HL-60 (cell line): ENCODE results near the gene HERC4.
A peak's percentile ranks its signal among the peaks of the same experiment; 100 is the strongest.

Experiments
- DNase-seq, 2 experiments: peaks; one replicate each; pipeline ENCODE4 v3.0.0-alpha.2; 2010 to 2020; ENCODE audit warnings: low read depth in 1 of 2, low spot score in 1 of 2
- H3K27ac ChIP-seq: fragments of 250-450 bp; sonication (Bioruptor Pico); replicated peaks from 2 replicates; pipeline ENCODE4 v1.5.1; 2020; ENCODE audit warnings: mild to moderate bottlenecking, moderate library complexity
- H3K27me3 ChIP-seq: fragments of 250-450 bp; sonication (Bioruptor Pico); 2 replicates; pipeline ENCODE4 v1.5.1; 2021; ENCODE audit warnings: mild to moderate bottlenecking, moderate library complexity; ENCODE audit not compliant: insufficient read depth, poor library complexity, severe bottlenecking
- H3K4me3 ChIP-seq: replicated peaks from 2 replicates; pipeline ENCODE4 v1.5.1; 2011; ENCODE audit warnings: mild to moderate bottlenecking, control low read depth, low read length; ENCODE audit not compliant: insufficient read depth
- GABPA ChIP-seq: IDR thresholded peaks from 2 replicates; pipeline ENCODE4 v1.6.1; 2012; ENCODE audit warnings: low read depth
- POLR2AphosphoS5 ChIP-seq: IDR thresholded peaks from 2 replicates; pipeline ENCODE4 v1.6.1; 2012; ENCODE audit warnings: low read depth
- REST ChIP-seq: IDR thresholded peaks from 2 replicates; pipeline ENCODE4 v1.6.1; 2012; ENCODE audit warnings: low read depth; ENCODE audit not compliant: insufficient replicate concordance
- SPI1 ChIP-seq: IDR thresholded peaks from 2 replicates; pipeline ENCODE4 v1.6.1; 2012; ENCODE audit warnings: low read depth, mild to moderate bottlenecking, borderline replicate concordance
- TF ChIP-seq, protein P1 (sequence below): IDR thresholded peaks from one replicate; pipeline ENCODE4 v1.5.1; 2011; ENCODE audit warnings: low read length, control low read depth, inconsistent platforms; ENCODE audit not compliant: insufficient read depth

The HERC4 gene

DNA sequence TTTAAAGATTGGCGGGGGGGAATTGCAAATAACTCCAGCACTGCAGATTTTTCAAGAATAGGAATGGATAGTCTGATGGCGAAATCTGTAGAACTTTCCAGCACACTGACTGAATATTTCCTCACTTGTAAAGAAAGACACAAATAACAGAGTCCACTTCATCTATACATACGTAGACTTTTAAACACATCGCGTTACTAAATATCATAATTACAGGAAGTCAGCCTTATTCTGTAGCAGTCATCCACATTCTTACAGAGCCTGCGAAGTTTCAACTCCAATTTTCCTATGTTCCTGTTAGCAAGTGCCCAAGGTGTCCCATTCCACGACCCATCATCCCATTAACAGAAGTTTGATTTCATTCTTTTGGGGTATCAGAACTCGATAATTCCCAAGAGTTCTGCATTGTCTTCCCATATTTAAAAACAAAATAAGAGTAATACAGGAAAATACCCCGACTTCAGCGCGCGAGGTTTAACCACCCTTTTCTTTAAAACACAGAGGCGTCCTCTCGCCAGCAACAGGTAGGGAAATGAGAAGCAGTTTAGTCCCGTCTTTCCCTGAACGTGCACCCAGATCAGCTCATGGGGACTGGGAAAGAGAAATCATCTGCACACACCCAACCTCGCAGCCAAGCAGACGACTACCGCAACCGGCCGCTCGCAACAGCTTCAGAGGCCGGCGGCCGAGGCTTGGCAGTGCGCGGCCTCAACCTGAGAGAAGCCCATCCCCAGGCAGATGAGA is 880 bp downstream of the HERC4 start:
- peak overlapping the region; percentile 89 for H3K4me3 ChIP-seq
- H3K27me3 ChIP-seq = no peaks in the 10 kb centered on the region
- peak overlapping the region; percentile 96 for H3K27ac ChIP-seq
- TF ChIP-seq, protein P1, sequence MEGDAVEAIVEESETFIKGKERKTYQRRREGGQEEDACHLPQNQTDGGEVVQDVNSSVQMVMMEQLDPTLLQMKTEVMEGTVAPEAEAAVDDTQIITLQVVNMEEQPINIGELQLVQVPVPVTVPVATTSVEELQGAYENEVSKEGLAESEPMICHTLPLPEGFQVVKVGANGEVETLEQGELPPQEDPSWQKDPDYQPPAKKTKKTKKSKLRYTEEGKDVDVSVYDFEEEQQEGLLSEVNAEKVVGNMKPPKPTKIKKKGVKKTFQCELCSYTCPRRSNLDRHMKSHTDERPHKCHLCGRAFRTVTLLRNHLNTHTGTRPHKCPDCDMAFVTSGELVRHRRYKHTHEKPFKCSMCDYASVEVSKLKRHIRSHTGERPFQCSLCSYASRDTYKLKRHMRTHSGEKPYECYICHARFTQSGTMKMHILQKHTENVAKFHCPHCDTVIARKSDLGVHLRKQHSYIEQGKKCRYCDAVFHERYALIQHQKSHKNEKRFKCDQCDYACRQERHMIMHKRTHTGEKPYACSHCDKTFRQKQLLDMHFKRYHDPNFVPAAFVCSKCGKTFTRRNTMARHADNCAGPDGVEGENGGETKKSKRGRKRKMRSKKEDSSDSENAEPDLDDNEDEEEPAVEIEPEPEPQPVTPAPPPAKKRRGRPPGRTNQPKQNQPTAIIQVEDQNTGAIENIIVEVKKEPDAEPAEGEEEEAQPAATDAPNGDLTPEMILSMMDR = no peak
- TF ChIP-seq SPI1 = peak; percentile 50; the same call in 1 of the 2 replicates
- DNase-seq = peak in 1 of 2 experiments; percentile 39

- TF ChIP-seq, protein P1 = no peak
- TF ChIP-seq POLR2AphosphoS5 = no peak
- TF ChIP-seq REST = no peak
- TF ChIP-seq GABPA = no peak
- TF ChIP-seq SPI1 = no peak
- Histone ChIP-seq H3K27ac (peak overlapping the region; percentile 96), H3K4me3 (peak overlapping the region; percentile 89), H3K27me3 (no peaks in the 10 kb centered on the region)
- DNase-seq = no peak
These were observed 1.5 kb downstream of the HERC4 start for GRCh38 chr10:68073631-68074030.

GRCh38 chr10:68067508-68067907 is 7.6 kb downstream of the HERC4 start:
- TF ChIP-seq REST = no peak
- TF ChIP-seq SPI1 = no peak
- TF ChIP-seq POLR2AphosphoS5 = no peak
- TF ChIP-seq GABPA = no peak
- TF ChIP-seq, protein P1 = no peak
- Histone ChIP-seq H3K27ac (no peak overlapping the region), H3K4me3 (no peak overlapping the region), H3K27me3 (no peaks in the 10 kb centered on the region)
- no peak for DNase-seq

GRCh38 chr10:68067029-68067428 is 8.1 kb downstream of the HERC4 start:
- TF ChIP-seq GABPA (no peak), REST (no peak), POLR2AphosphoS5 (no peak), SPI1 (no peak)
- TF ChIP-seq, protein P1 = no peak
- H3K27me3 ChIP-seq = no peaks in the 10 kb centered on the region
- H3K4me3 ChIP-seq = no peak overlapping the region
- DNase-seq = no peak
- no peak overlapping the region for H3K27ac ChIP-seq
